HepG2 (cell line): ENCODE data around the gene COL18A1. TPM values are rescaled to one million over a fixed set of nuclear protein-coding genes. Genes with fewer than 3 reads are reported as not detected.
A peak's percentile ranks its signal among the peaks of the same experiment; 100 is the strongest.

Source experiments
- ARNT2 ChIP-seq: sonication (generic); formaldehyde crosslinking; IDR thresholded peaks from 2 replicates; pipeline ENCODE4 v1.8.0; 2022; ENCODE audit warnings: mild to moderate bottlenecking, low read depth, missing genetic modification reagents, moderate library complexity
- EHMT2 ChIP-seq: fragments of 200-600 bp; sonication (generic); IDR thresholded peaks from 2 replicates; pipeline ENCODE4 v1.7.0; 2017; ENCODE audit warnings: antibody characterized with exemption, low read depth, low read length, borderline replicate concordance
- FOXO4 ChIP-seq: sonication (generic); formaldehyde crosslinking; conservative IDR thresholded peaks from 2 replicates; pipeline ENCODE4 v1.8.1; 2023; ENCODE audit warnings: missing genetic modification reagents
- FUBP1 ChIP-seq: sonication (generic); formaldehyde crosslinking; IDR thresholded peaks from 2 replicates; pipeline ENCODE4 v1.5.1; 2020; ENCODE audit warnings: missing genetic modification reagents, mild to moderate bottlenecking, borderline replicate concordance
- HINFP ChIP-seq: sonication (generic); formaldehyde crosslinking; IDR thresholded peaks from 2 replicates; pipeline ENCODE4 v1.4.0; 2020; ENCODE audit warnings: low read depth, mild to moderate bottlenecking, missing genetic modification reagents
- HNRNPK ChIP-seq: fragments of 200-400 bp; formaldehyde crosslinking; IDR thresholded peaks from 2 replicates; pipeline ENCODE4 v1.6.1; 2018; ENCODE audit warnings: low read length, low read depth, moderate library complexity, mild to moderate bottlenecking; ENCODE audit not compliant: poor library complexity, severe bottlenecking
- HOXA3 ChIP-seq: sonication (generic); formaldehyde crosslinking; IDR thresholded peaks from 2 replicates; pipeline ENCODE4 v1.5.0; 2020; ENCODE audit warnings: missing genetic modification reagents
- NCOA2 ChIP-seq: sonication (generic); formaldehyde crosslinking; IDR thresholded peaks from 2 replicates; pipeline ENCODE4 v1.8.0; 2022; ENCODE audit warnings: inconsistent platforms
- PBX2 ChIP-seq: IDR thresholded peaks from 2 replicates; pipeline ENCODE4 v1.6.1; 2016; ENCODE audit warnings: control low read depth
- ZNF276 ChIP-seq: sonication (generic); formaldehyde crosslinking; IDR thresholded peaks from 2 replicates; pipeline ENCODE4 v1.4.0; 2020; ENCODE audit warnings: mild to moderate bottlenecking, low read depth, missing genetic modification reagents
- ZNF280D ChIP-seq: sonication (generic); formaldehyde crosslinking; IDR thresholded peaks from 2 replicates; pipeline ENCODE4 v1.5.1; 2020; ENCODE audit warnings: mild to moderate bottlenecking, missing genetic modification reagents
- ZNF484 ChIP-seq: sonication (generic); formaldehyde crosslinking; IDR thresholded peaks from 2 replicates; pipeline ENCODE4 v1.5.1; 2020; ENCODE audit warnings: mild to moderate bottlenecking, low read depth, missing genetic modification reagents, borderline replicate concordance
- ZNF512 ChIP-seq: sonication (generic); formaldehyde crosslinking; IDR thresholded peaks from 2 replicates; pipeline ENCODE4 v1.4.0; 2020; ENCODE audit warnings: mild to moderate bottlenecking, missing genetic modification reagents
- polyA plus RNA-seq, 8 experiments: library from polyadenylated mRNA; depleted of rRNA in 3 of 8; stranded (reverse) in 7 of 8; unstranded in 1 of 8; fragments of >200 nt; fragmentation: Illumina TruSeq in 4 of 8; extraction: Trizol in 4 of 8; gene quantifications; 2 replicates each; pipeline versions ENCODE4 v1.2.1 to v1.2.3, GENCODE V29; 2011 to 2016; ENCODE audit warnings: low read depth in 4 of 8, missing spikeins in 1 of 8, mixed read lengths in 1 of 8; ENCODE audit not compliant: insufficient read depth in 1 of 8
- total RNA-seq, 5 experiments: library from RNA; depleted of rRNA; stranded (reverse); fragments of >200 nt; fragmentation: Illumina TruSeq; extraction: Trizol; gene quantifications; 2 replicates each; pipeline ENCODE4 v1.2.3, GENCODE V29; 2016; ENCODE audit warnings: low read depth in 1 of 5

COL18A1 gene
- total and polyA plus RNA-seq, 2 of the 13 experiments (the other 11 are each of a cell fraction or from before 2014, with no cell fraction given): 79.0 to 102 TPM

- peak; percentile 44; the same call in 1 of the 2 replicates for TF ChIP-seq ARNT2 (CRISPR knock-in tag)
- no peak for TF ChIP-seq FUBP1
- no peak for TF ChIP-seq ZNF280D (CRISPR knock-in tag)
- 0 out of 2 replicates have a peak, but pooled peaks have one; percentile 21 for TF ChIP-seq ZNF276 (CRISPR knock-in tag)
- no peak for TF ChIP-seq HINFP (CRISPR knock-in tag)
- no peak for TF ChIP-seq ZNF512 (CRISPR knock-in tag)
- TF ChIP-seq EHMT2: no peak
- no peak for TF ChIP-seq HNRNPK
- no peak for TF ChIP-seq ZNF484 (CRISPR knock-in tag)
- peak; percentile 92 for TF ChIP-seq HOXA3 (CRISPR knock-in tag)
- TF ChIP-seq NCOA2 (CRISPR knock-in tag): peak; percentile 68
- TF ChIP-seq PBX2 (CRISPR knock-in tag): no peak
- TF ChIP-seq FOXO4 (CRISPR knock-in tag): no peak
These were observed 67.7 kb downstream of the COL18A1 start (continued) for GRCh38 chr21:45472445-45473365.
